Kidney epithelial cell (primary cell): ENCODE data around the gene MYZAP. TPM values are rescaled to one million over a fixed set of nuclear protein-coding genes. Genes with fewer than 3 reads are reported as not detected.

Source experiments
- DNase-seq: peaks from one replicate; pipeline ENCODE4 v3.0.0-alpha.2; 2010; ENCODE audit warnings: low read depth
- H3K27me3 ChIP-seq: 2 replicates; pipeline ENCODE4 v1.6.0; 2011; ENCODE audit warnings: low read length; ENCODE audit not compliant: control insufficient read depth, insufficient read depth
- H3K36me3 ChIP-seq: 2 replicates; pipeline ENCODE4 v1.5.1; 2011; ENCODE audit warnings: low read length; ENCODE audit not compliant: control insufficient read depth, insufficient read depth
- H3K4me3 ChIP-seq: 2 replicates; pipeline ENCODE4 v1.5.1; 2011; ENCODE audit warnings: low read depth, mild to moderate bottlenecking, control low read depth, low read length
- total RNA-seq: library from RNA; depleted of rRNA; stranded (reverse); fragments of >200 nt; gene quantifications from 2 replicates; pipeline ENCODE4 v1.2.3, GENCODE V29; 2015
- TF ChIP-seq, protein P1 (sequence below): IDR thresholded peaks from 2 replicates; pipeline ENCODE4 v1.5.1; 2011; ENCODE audit warnings: mild to moderate bottlenecking, moderate library complexity, low read length, control low read depth, inconsistent platforms; ENCODE audit not compliant: insufficient read depth, poor library complexity, severe bottlenecking

Gene MYZAP
- total RNA-seq, 1 donor from 2014 or later: 0.21 TPM

DNA sequence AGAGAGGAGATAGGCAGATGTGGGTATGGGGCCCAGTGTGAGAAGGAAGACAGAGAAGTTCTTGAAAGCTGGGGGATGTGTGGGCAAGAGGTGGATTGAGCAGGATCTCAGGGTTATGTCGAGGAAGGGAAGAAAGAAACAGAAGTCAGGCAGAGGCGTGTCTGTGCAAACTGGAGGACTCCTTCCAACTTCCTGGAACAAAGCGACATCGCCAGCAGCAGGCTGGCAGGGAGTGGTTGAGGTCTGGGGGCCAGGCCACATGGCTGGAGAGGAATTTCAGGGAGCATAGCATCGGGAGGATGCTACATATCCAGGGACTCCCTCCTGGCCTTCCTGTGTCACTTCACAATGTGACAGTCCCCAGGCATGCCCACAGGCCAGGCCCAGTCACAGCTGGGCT, 42.9 kb upstream of the MYZAP start:
- Histone ChIP-seq H3K27me3 (no peaks in the 10 kb centered on the region), H3K4me3 (no peak overlapping the region), H3K36me3 (peaks cover 4% of the 10 kb centered on the region)
- TF ChIP-seq, protein P1, sequence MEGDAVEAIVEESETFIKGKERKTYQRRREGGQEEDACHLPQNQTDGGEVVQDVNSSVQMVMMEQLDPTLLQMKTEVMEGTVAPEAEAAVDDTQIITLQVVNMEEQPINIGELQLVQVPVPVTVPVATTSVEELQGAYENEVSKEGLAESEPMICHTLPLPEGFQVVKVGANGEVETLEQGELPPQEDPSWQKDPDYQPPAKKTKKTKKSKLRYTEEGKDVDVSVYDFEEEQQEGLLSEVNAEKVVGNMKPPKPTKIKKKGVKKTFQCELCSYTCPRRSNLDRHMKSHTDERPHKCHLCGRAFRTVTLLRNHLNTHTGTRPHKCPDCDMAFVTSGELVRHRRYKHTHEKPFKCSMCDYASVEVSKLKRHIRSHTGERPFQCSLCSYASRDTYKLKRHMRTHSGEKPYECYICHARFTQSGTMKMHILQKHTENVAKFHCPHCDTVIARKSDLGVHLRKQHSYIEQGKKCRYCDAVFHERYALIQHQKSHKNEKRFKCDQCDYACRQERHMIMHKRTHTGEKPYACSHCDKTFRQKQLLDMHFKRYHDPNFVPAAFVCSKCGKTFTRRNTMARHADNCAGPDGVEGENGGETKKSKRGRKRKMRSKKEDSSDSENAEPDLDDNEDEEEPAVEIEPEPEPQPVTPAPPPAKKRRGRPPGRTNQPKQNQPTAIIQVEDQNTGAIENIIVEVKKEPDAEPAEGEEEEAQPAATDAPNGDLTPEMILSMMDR: no peak
- no peak for DNase-seq

DNA sequence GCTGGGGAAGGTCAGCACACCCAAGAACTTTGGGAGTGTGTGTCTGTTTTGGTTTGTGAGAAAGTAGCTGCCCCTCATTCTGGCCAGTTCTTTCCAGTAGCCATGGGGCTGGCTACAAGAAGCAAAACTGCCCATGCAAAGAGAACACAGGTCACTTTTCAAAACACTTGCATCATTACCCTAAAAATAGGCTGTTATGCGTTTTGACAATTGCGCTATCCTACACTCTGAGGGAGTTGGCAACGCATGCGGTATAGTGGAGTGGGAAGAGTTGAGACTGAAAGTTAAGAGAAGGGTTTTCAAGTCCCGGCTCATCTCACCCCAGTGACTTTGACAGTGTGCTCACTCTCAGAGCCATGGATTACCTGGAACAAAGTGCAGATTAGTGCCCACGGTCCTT, 41.8 kb upstream of the MYZAP start:
- TF ChIP-seq, protein P1: no peak
- no peak for DNase-seq

DNA sequence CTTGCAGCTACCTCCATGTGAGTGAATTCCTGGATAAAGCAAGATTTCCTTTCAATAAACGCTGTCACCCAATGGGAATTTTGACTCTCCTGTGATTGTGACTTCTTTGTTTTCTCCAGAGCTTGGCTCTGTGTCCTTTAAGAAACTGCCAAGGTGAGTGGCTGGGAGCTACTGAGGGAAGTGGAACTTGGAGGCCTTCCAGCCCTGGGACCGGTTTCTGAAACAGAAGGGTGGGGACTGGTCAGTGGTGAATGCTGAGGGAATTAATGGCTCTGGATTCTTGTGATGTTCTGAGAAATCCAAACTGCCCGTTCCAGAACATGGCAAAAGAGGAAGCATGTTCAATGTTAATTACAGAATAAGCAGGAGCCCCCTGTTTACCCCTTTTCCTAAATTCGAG, 41.1 kb upstream of the MYZAP start:
- Histone ChIP-seq H3K27me3 (no peaks in the 10 kb centered on the region), H3K4me3 (no peak overlapping the region), H3K36me3 (peaks cover under 1% of the 10 kb centered on the region)
- TF ChIP-seq, protein P1: no peak
- no peak for DNase-seq

More for the DNA sequence above, 41.8 kb upstream of the MYZAP start:
- no peak overlapping the region for H3K4me3 ChIP-seq
- no peaks in the 10 kb centered on the region for H3K27me3 ChIP-seq
- peaks cover 2% of the 10 kb centered on the region for H3K36me3 ChIP-seq

DNA sequence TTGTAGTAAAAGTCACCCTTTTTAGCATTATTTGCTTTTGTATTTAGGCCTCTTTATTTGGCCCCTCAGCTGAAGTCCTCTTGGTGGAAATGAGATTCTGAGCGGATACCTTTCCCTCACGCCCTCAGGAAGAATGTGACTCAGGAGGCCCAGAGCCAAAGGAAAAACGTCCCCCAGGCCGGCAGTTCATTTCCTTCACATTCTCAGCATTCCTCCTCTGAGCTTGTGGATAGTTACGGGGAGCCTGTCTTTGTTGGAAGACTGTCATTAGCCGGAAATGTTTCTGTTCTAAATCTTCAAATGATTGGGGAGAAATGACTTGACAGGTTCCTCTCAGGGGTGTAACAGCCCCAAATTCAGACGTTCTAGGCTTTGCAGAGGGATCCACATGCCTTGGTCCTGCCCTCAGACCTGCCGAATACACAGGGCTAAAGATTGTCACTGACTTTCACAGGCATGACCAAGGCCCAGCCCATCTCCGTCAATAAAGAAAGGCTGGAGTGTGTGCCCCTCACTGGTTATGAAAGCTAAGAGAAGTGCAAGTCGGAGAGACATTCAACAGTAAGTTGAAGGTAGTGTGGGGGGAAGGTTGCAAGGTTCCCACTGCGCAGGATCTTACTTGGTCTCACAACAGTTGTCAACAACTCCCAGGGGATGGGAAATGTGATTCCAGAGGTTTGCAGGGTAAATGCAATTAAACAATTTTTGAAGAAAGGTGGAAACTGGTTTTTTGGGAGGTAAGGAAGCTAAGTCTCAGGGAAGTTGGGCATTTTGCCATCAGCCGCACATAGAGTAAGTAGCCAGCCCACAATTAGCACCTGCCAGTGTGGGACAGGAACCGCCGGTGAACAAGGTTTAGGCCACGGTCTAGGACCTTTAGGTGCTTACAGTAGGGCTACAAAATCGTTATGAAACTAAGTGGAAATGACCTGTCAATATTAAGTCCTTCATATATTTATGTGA, 39.7 kb upstream of the MYZAP start:
- Histone ChIP-seq H3K27me3 (no peaks in the 10 kb centered on the region), H3K4me3 (no peak overlapping the region), H3K36me3 (no peaks in the 10 kb centered on the region)
- TF ChIP-seq, protein P1: no peak
- peak; percentile 70 for DNase-seq

DNA sequence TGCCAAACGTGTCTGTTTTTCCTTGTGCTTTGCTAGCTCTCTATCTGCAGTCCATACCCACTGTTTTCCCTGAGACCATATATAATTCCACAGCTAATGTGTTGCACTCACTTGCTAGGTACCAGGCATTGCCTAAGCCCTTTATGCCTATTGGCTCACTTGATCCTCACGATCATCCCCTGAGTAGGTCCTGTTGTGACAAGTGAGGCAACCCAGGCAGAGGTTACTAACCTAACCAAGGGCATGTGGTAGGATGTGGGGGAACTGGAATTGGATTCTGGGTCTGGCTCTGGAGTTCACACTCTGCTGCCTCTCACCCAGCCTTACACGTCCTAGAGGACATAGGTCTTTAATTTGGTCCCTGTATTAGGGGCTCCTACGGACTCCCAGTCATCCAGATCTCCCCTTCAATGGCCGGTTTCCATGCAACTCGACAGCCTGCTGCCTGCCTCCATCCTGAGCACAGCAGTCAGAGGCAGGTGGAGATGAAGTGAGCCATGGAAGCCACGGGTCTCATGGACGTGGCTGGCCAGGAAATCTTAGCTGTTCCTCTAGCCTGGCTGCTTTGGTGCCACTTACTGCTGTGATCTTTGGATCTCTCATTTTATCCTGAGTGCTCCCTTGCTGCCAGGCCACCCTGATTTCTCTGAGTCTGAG, 38.9 kb upstream of the MYZAP start:
- no peak overlapping the region for H3K4me3 ChIP-seq
- no peaks in the 10 kb centered on the region for H3K36me3 ChIP-seq
- TF ChIP-seq, protein P1: no peak
- DNase-seq: no peak
- no peaks in the 10 kb centered on the region for H3K27me3 ChIP-seq
